Ascending aorta (tissue), 2 donors: ENCODE results near the gene KRTAP6-1. TPM values are rescaled to one million over a fixed set of nuclear protein-coding genes. Genes with fewer than 3 reads are reported as not detected.

Experiments
- DNase-seq, 2 donors: peaks; one replicate each; pipeline ENCODE4 v3.0.0-alpha.2; 2019; ENCODE audit warnings: low spot score in 2 of 2
- H3K27ac ChIP-seq, 2 donors: fragments of 200-600 bp; sonication (generic); one replicate each; pipeline ENCODE4 v1.5.1; 2016 to 2017; ENCODE audit warnings: mild to moderate bottlenecking in 1 of 2
- H3K27me3 ChIP-seq: fragments of 200-600 bp; sonication (generic); one replicate; pipeline ENCODE4 v1.5.1; 2017
- H3K36me3 ChIP-seq, 2 donors: fragments of 200-600 bp; sonication (generic); one replicate each; pipeline ENCODE4 v1.5.1; 2016
- H3K4me1 ChIP-seq, 2 donors: fragments of 200-600 bp; sonication (generic); one replicate each; pipeline ENCODE4 v1.5.1; 2016 to 2017; ENCODE audit warnings: mild to moderate bottlenecking in 1 of 2
- H3K4me3 ChIP-seq, 2 donors: fragments of 200-600 bp; sonication (generic); one replicate each; pipeline ENCODE4 v1.5.1; 2016 to 2017; ENCODE audit warnings: mild to moderate bottlenecking in 1 of 2
- H3K9me3 ChIP-seq, 2 donors: fragments of 200-600 bp; sonication (generic); one replicate each; pipeline ENCODE4 v1.5.1; 2016
- intact Hi-C: fragments of 100-400 bp; cut with DNase I; formaldehyde crosslinking; loops from one replicate; pipeline ENCODE4 v1.15.1; 2023
- total RNA-seq: library from RNA; depleted of rRNA; stranded (reverse); fragments of >200 nt; gene quantifications from one replicate; pipeline ENCODE4 v1.1.0, GENCODE V29; 2016
- TF ChIP-seq, protein P1 (sequence below), 3 experiments: fragments of 200-600 bp in 2 of 3; fragments of 450-650 bp in 1 of 3; sonication (generic) in 2 of 3; IDR thresholded peaks; one replicate each; pipeline ENCODE4 v1.5.1; 2016 to 2019; ENCODE audit warnings: antibody characterized with exemption in 3 of 3, mild to moderate bottlenecking in 1 of 3, moderate library complexity in 1 of 3

The KRTAP6-1 gene
- total RNA-seq, 1 donor from 2014 or later = not detected

DNA sequence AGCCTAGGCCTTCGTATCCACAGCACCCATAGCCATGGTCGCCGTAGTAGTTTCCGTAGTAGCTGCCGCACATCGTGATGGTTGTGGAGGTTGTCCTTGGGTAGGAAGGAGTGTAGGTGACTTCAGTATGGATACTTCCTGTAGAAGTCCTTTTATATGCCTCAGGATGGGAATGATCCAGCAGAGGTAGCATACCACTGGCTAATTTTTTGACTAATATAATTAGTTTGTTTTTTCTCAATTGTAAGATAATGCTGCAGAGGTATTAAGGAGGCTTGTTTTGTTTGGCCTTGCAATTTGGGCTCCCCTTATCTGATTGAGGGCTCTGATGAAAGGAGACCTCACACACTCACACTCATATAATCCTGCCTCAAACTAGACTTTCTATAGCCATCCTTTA, 14.9 kb downstream of the KRTAP6-1 start, which contains the start of gene KRTAP6-2:
TSS of gene KRTAP6-2 (minus strand) at position 101 of the 400 bp plus-strand sequence. CDS start at position 73, 28 bp downstream.
- H3K27ac ChIP-seq = no peak within 1 kb of the TSS
- H3K9me3 ChIP-seq = no peaks in the 10 kb centered on the region
- no peaks in the 10 kb centered on the region for H3K27me3 ChIP-seq
- DNase-seq = no peak
- TF ChIP-seq, protein P1, sequence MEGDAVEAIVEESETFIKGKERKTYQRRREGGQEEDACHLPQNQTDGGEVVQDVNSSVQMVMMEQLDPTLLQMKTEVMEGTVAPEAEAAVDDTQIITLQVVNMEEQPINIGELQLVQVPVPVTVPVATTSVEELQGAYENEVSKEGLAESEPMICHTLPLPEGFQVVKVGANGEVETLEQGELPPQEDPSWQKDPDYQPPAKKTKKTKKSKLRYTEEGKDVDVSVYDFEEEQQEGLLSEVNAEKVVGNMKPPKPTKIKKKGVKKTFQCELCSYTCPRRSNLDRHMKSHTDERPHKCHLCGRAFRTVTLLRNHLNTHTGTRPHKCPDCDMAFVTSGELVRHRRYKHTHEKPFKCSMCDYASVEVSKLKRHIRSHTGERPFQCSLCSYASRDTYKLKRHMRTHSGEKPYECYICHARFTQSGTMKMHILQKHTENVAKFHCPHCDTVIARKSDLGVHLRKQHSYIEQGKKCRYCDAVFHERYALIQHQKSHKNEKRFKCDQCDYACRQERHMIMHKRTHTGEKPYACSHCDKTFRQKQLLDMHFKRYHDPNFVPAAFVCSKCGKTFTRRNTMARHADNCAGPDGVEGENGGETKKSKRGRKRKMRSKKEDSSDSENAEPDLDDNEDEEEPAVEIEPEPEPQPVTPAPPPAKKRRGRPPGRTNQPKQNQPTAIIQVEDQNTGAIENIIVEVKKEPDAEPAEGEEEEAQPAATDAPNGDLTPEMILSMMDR (IDR thresholded peaks at IDR 0.05) = no peak
- no peak within 1 kb of the TSS for H3K4me3 ChIP-seq
- H3K4me1 ChIP-seq = no peaks in the 10 kb centered on the region
- H3K36me3 ChIP-seq = no peaks in the 10 kb centered on the region
- intact Hi-C loops = no loop called here

DNA sequence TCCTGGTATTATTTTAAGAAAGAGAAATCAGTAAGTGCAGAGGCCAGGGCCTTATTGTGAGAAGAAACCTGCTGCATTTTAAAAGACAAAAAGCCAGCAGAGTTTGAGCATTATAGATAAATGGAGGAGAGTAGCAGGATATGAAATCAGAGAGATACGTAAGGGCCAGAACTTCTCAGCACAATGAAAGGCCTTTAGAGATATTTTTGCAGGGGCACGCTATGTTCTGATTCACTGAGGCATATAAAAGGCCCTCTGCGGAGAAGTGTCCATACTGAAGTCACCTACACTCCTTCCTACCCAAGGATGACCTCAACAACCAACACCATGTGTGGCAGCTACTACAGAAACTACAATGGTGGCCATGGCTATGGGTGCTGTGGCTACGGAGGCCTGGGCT, 21.6 kb downstream of the KRTAP6-1 start, which contains the start of gene KRTAP6-3:
TSS of gene KRTAP6-3 (plus strand) at position 301 of the 400 bp plus-strand sequence. CDS start at position 307, 6 bp downstream.
- intact Hi-C loops = no loop called here
- no peak for DNase-seq
- Histone ChIP-seq H3K27ac (no peak within 1 kb of the TSS), H3K4me1 (no peaks in the 10 kb centered on the region), H3K27me3 (no peaks in the 10 kb centered on the region), H3K4me3 (no peak within 1 kb of the TSS), H3K9me3 (no peaks in the 10 kb centered on the region), H3K36me3 (no peaks in the 10 kb centered on the region)
- TF ChIP-seq, protein P1 (IDR thresholded peaks at IDR 0.05) = no peak

DNA sequence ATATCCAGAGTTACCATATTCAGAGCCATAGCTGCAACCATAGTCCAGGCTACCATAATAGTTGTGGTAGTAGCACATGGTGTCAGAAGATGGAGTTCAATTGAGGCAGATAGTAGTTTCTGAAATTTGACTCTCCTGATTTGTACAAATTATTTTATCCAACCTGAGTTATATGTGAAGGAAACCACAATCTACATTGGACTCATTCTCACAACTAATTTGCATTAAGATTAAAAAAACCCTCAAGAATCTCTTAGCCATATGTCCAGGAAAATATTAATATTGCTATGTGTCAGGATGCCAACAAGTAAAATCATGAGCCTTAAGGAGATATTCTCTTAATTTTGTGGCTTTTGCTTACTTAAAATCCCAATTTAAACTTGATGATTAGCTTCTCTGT, 23.4 kb downstream of the KRTAP6-1 start, which contains the start of gene KRTAP22-2:
TSS of gene KRTAP22-2 (minus strand) at position 101 of the 400 bp plus-strand sequence.
- intact Hi-C loops = no loop called here
- DNase-seq = no peak
- Histone ChIP-seq H3K27ac (no peak within 1 kb of the TSS), H3K9me3 (no peaks in the 10 kb centered on the region), H3K4me3 (no peak within 1 kb of the TSS), H3K4me1 (no peaks in the 10 kb centered on the region), H3K36me3 (no peaks in the 10 kb centered on the region), H3K27me3 (no peaks in the 10 kb centered on the region)
- TF ChIP-seq, protein P1 (IDR thresholded peaks at IDR 0.05) = no peak

DNA sequence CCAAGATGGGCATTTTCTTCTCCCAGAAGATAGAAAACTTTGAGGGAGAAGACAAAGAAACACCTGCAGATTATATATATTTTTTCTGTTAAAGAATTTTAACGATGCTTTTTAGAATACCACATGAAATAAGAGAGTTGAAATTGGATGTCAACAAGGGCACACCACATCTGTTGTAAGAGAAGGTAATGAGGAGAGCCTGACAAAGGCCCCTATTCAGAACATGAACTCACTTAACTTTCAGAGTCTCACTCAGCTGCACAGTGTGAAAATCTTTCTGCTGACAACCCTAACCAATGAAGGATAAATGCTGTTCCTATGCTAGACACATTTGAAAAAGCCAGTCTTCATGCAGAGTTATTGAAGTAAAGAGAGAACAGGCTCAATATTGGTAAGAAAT, 30.9 kb downstream of the KRTAP6-1 start:
- Histone ChIP-seq H3K36me3 (no peaks in the 10 kb centered on the region), H3K27ac (no peak overlapping the region), H3K4me1 (no peaks in the 10 kb centered on the region), H3K27me3 (no peaks in the 10 kb centered on the region), H3K4me3 (no peak overlapping the region), H3K9me3 (no peaks in the 10 kb centered on the region)
- intact Hi-C loops = no loop called here
- TF ChIP-seq, protein P1 (IDR thresholded peaks at IDR 0.05) = no peak
- no peak for DNase-seq

DNA sequence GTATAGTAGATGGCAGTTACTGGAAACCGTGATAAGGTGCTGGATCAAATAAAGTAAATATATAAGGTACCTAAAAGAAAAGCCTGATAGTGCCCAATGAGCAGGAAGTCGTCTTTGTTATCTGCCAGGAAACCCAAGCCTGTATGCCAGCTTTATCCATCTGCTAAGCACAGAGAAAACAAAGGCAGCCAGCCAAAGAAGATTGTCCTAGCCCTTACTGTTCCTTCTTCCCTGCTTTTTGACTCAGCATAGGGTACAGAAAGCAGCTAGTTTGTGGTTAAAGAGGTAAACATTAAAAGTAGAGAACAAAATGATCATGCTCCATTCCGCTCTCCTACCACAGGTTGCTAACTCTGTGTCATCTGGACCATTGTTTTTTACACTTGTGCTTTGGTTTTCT, 33.6 kb downstream of the KRTAP6-1 start:
- H3K9me3 ChIP-seq = no peaks in the 10 kb centered on the region
- intact Hi-C loops = no loop called here
- no peaks in the 10 kb centered on the region for H3K4me1 ChIP-seq
- H3K36me3 ChIP-seq = no peaks in the 10 kb centered on the region
- H3K27ac ChIP-seq = no peak overlapping the region
- TF ChIP-seq, protein P1 (IDR thresholded peaks at IDR 0.05) = no peak
- no peak for DNase-seq
- H3K27me3 ChIP-seq = no peaks in the 10 kb centered on the region
- no peak overlapping the region for H3K4me3 ChIP-seq

DNA sequence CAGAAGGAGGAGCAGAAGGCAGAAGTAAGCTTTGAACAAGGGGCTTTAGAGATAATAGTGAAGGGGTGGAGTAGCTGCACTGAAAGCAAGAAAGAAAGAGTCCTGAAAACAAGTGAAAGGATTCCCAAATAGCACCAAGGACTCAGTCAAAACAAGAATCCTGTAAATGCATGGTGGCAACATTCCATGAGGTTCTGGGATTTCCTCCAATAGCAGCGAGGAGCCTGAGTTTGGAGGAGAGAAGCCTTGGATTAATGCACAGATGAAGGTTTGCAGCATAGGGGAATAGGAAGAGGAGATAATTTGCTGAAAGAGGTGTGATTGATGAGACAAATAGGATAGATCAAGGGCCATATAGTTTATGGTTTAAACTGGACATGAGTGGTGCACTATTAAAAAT, 34.4 kb downstream of the KRTAP6-1 start:
- H3K27me3 ChIP-seq = no peaks in the 10 kb centered on the region
- TF ChIP-seq, protein P1 (IDR thresholded peaks at IDR 0.05) = no peak
- H3K27ac ChIP-seq = no peak overlapping the region
- H3K36me3 ChIP-seq = no peaks in the 10 kb centered on the region
- no peaks in the 10 kb centered on the region for H3K9me3 ChIP-seq
- intact Hi-C loops = no loop called here
- no peaks in the 10 kb centered on the region for H3K4me1 ChIP-seq
- no peak for DNase-seq
- no peak overlapping the region for H3K4me3 ChIP-seq
